CD14-positive monocyte (primary cell): Measurements from ENCODE around the gene SOS1. TPM values are rescaled to one million over a fixed set of nuclear protein-coding genes. Genes with fewer than 3 reads are reported as not detected.
A peak's percentile ranks its signal among the peaks of the same experiment; 100 is the strongest.

Experiments used
- DNase-seq, 3 donors: peaks; one replicate each; pipeline ENCODE4 v3.0.0-alpha.2; 2011 to 2022
- H2AFZ ChIP-seq: 2 replicates; pipeline ENCODE4 v1.6.0; 2012; ENCODE audit warnings: mild to moderate bottlenecking, low read depth, low read length, inconsistent platforms; ENCODE audit not compliant: insufficient read depth, poor library complexity, severe bottlenecking
- H3K27ac ChIP-seq, 2 donors: 1 replicate in 1 of 2; 2 replicates in 1 of 2; pipeline ENCODE4 v1.5.1; 2012 to 2013; ENCODE audit warnings: low read length in 2 of 2, control low read depth in 1 of 2, inconsistent platforms in 1 of 2, low read depth in 1 of 2, mild to moderate bottlenecking in 1 of 2
- H3K27me3 ChIP-seq, 2 donors: one replicate each; pipeline versions ENCODE4 v1.6.0 to v1.6.1; 2011 to 2013; ENCODE audit warnings: low read length in 2 of 2; ENCODE audit not compliant: control insufficient read depth in 2 of 2, insufficient read depth in 2 of 2
- H3K36me3 ChIP-seq, 2 donors: replicated peaks in 1 of 2; 1 replicate in 1 of 2; 2 replicates in 1 of 2; pipeline versions ENCODE4 v1.5.1 to v1.6.1; 2012 to 2013; ENCODE audit warnings: low read length in 2 of 2, control low read depth in 1 of 2, inconsistent platforms in 1 of 2, mild to moderate bottlenecking in 1 of 2; ENCODE audit not compliant: insufficient read depth in 2 of 2, control insufficient read depth in 1 of 2
- H3K4me1 ChIP-seq, 2 donors: 1 replicate in 1 of 2; 2 replicates in 1 of 2; pipeline versions ENCODE4 v1.5.1 to v1.6.1; 2012 to 2013; ENCODE audit warnings: low read length in 2 of 2, control low read depth in 1 of 2, inconsistent platforms in 1 of 2, mild to moderate bottlenecking in 1 of 2, moderate library complexity in 1 of 2; ENCODE audit not compliant: insufficient read depth in 2 of 2, control insufficient read depth in 1 of 2
- H3K4me2 ChIP-seq: replicated peaks from 2 replicates; pipeline ENCODE3; 2012; ENCODE audit warnings: low read length, moderate library complexity, mild to moderate bottlenecking; ENCODE audit not compliant: poor library complexity, severe bottlenecking; ENCODE audit errors: extremely low read depth
- H3K4me3 ChIP-seq, 3 experiments: fragments of 200-600 bp in 1 of 3; sonication (generic) in 1 of 3; replicated peaks in 1 of 3; 1 replicate in 2 of 3; 2 replicates in 1 of 3; pipeline ENCODE4 v1.5.1; 2011 to 2013; ENCODE audit warnings: low read length in 3 of 3, mild to moderate bottlenecking in 3 of 3, control low read depth in 2 of 3, low read depth in 2 of 3, inconsistent platforms in 1 of 3, moderate library complexity in 1 of 3
- H3K79me2 ChIP-seq: 2 replicates; pipeline ENCODE4 v1.6.0; 2012; ENCODE audit warnings: mild to moderate bottlenecking, control low read depth, inconsistent platforms, low read length, moderate library complexity; ENCODE audit not compliant: insufficient read depth
- H3K9ac ChIP-seq: 2 replicates; pipeline ENCODE4 v1.6.0; 2017; ENCODE audit warnings: low read length, mild to moderate bottlenecking; ENCODE audit not compliant: insufficient read depth, poor library complexity, severe bottlenecking
- H3K9me3 ChIP-seq, 2 donors: replicated peaks in 1 of 2; 1 replicate in 1 of 2; 2 replicates in 1 of 2; pipeline versions ENCODE4 v1.5.1 to v1.6.1; 2012 to 2013; ENCODE audit warnings: low read length in 2 of 2, control low read depth in 1 of 2; ENCODE audit not compliant: control insufficient read depth in 1 of 2, insufficient read depth in 1 of 2
- H4K20me1 ChIP-seq: 2 replicates; pipeline ENCODE4 v1.6.0; 2012; ENCODE audit warnings: mild to moderate bottlenecking, low read length, control low read depth, moderate library complexity; ENCODE audit not compliant: insufficient read depth
- H3K27ac Mint-ChIP-seq, 7 donors: one replicate each; pipeline ENCODE4 v1.8.0; 2020; ENCODE audit warnings: mild to moderate bottlenecking in 7 of 7, mixed read lengths in 7 of 7, moderate library complexity in 6 of 7, inconsistent platforms in 2 of 7
- H3K27me3 Mint-ChIP-seq, 3 donors: one replicate each; pipeline ENCODE4 v1.8.0; 2021 to 2022; ENCODE audit warnings: low read depth in 3 of 3, mild to moderate bottlenecking in 3 of 3, mixed read lengths in 3 of 3, moderate library complexity in 3 of 3, inconsistent platforms in 1 of 3
- H3K36me3 Mint-ChIP-seq, 2 donors: one replicate each; pipeline ENCODE4 v1.8.0; 2020; ENCODE audit warnings: mixed read lengths in 2 of 2, inconsistent platforms in 1 of 2, mild to moderate bottlenecking in 1 of 2
- H3K4me1 Mint-ChIP-seq: one replicate; pipeline ENCODE4 v1.8.0; 2020; ENCODE audit warnings: mild to moderate bottlenecking, mixed read lengths
- H3K4me3 Mint-ChIP-seq, 2 donors: one replicate each; pipeline ENCODE4 v1.8.0; 2020; ENCODE audit warnings: mild to moderate bottlenecking in 2 of 2, mixed read lengths in 2 of 2, moderate library complexity in 1 of 2
- H3K9me3 Mint-ChIP-seq, 7 donors: one replicate each; pipeline ENCODE4 v1.8.0; 2020 to 2022; ENCODE audit warnings: mixed read lengths in 7 of 7, mild to moderate bottlenecking in 6 of 7, moderate library complexity in 6 of 7, inconsistent platforms in 2 of 7
- CTCF ChIP-seq: fragments of 200-600 bp; IDR thresholded peaks from one replicate; pipeline ENCODE4 v1.8.0; 2022; ENCODE audit warnings: antibody characterized with exemption, mild to moderate bottlenecking
- WGBS: methylation state at CpG from one replicate; pipeline ENCODE4 v1.1.5; 2013; ENCODE audit warnings: missing lambda C conversion rate; ENCODE audit not compliant: insufficient coverage; 5-methylcytosine and 5-hydroxymethylcytosine counted together
- intact Hi-C, 2 donors: fragments of 100-400 bp; cut with micrococcal nuclease; formaldehyde crosslinking; loops; one replicate each; pipeline versions ENCODE4 v1.15.0 to v1.15.1; 2023
- polyA plus RNA-seq, 3 donors: library from polyadenylated mRNA; depleted of rRNA in 1 of 3; unstranded in 2 of 3; stranded (reverse) in 1 of 3; fragments of 300-500 nt in 2 of 3; fragments of >200 nt in 1 of 3; fragmentation: Illumina TruSeq in 2 of 3; gene quantifications; 1 replicate in 2 of 3; 2 replicates in 1 of 3; pipeline ENCODE4 v1.2.3, GENCODE V29; 2012 to 2021

SOS1 gene
- polyA plus RNA-seq, 3 donors, result 5.3 to 15.6 (median 7.7) TPM

- peak overlapping the region; percentile 60 to 89 (median 87) for H3K27ac Mint-ChIP-seq
- WGBS, result no CpG with 5 or more reads among the region's 3 CpGs
- intact Hi-C loops, result no loop called here
These were observed 22.2 kb upstream of the SOS1 start for GRCh38 chr2:39142904-39143605.

More at GRCh38 chr2:39142904-39143605, 22.2 kb upstream of the SOS1 start:
- H3K4me2 ChIP-seq, result peak overlapping the region; percentile 45
- H3K36me3 ChIP-seq, result no peaks in the 10 kb centered on the region
- no peak for TF ChIP-seq CTCF
- Mint-ChIP-seq H3K4me3 (peak overlapping the region in 1 of 2 donors; percentile 31), H3K9me3 (peaks cover 0 to 5% (median 0%) of the 10 kb centered on the region in 7 donors), H3K36me3 (no peaks in the 10 kb centered on the region), H3K4me1 (peaks cover 55% of the 10 kb centered on the region), H3K27me3 (no peaks in the 10 kb centered on the region)
- H3K79me2 ChIP-seq, result no peaks in the 10 kb centered on the region
- no peak overlapping the region for H3K9ac ChIP-seq
- H4K20me1 ChIP-seq, result no peaks in the 10 kb centered on the region
- no peaks in the 10 kb centered on the region for H3K9me3 ChIP-seq
- H2AFZ ChIP-seq, result no peak overlapping the region
- DNase-seq, result peak in 2 of 3 donors; percentile 15 to 30
- peak overlapping the region in 1 of 2 donors; percentile 66 for H3K27ac ChIP-seq
- no peaks in the 10 kb centered on the region for H3K27me3 ChIP-seq
- H3K4me1 ChIP-seq, result peaks cover 49 to 56% of the 10 kb centered on the region in 2 donors
- peak overlapping the region in 1 of 3 experiments; percentile 7 for H3K4me3 ChIP-seq
